HEK293T (cell line): ENCODE results near the gene RFX1.

ENCODE experiments used
- CTCF ChIA-PET: fragments of 350-600 bp; formaldehyde crosslinking; extraction: SDS; loops from one replicate; lab custom pipeline; 2021; ENCODE audit warnings: antibody characterized with exemption, inconsistent platforms; lab: Yijun Ruan, JAX
- POLR2A ChIA-PET: fragments of 350-600 bp; formaldehyde crosslinking; extraction: SDS; loops from one replicate; lab custom pipeline; 2020; ENCODE audit warnings: antibody characterized with exemption, inconsistent platforms; lab: Yijun Ruan, JAX
- DNase-seq: peaks from one replicate; pipeline ENCODE4 v3.0.0; 2012; ENCODE audit warnings: mixed read lengths; ENCODE audit errors: extremely low spot score
- ARNT ChIP-seq: fragments of 450-650 bp; IDR thresholded peaks from 2 replicates; pipeline ENCODE4 v1.6.1; 2017; ENCODE audit warnings: mild to moderate bottlenecking
- BHLHE40 ChIP-seq: fragments of 450-650 bp; IDR thresholded peaks from 2 replicates; pipeline ENCODE4 v1.6.1; 2016; ENCODE audit warnings: mild to moderate bottlenecking, moderate library complexity, borderline replicate concordance
- CTBP1 ChIP-seq: fragments of 450-650 bp; IDR thresholded peaks from 2 replicates; pipeline ENCODE4 v1.6.1; 2016; ENCODE audit warnings: borderline replicate concordance
- ELF4 ChIP-seq: fragments of 450-650 bp; IDR thresholded peaks from 2 replicates; pipeline ENCODE4 v1.6.1; 2017; ENCODE audit warnings: antibody characterized with exemption
- FOXA1 ChIP-seq: fragments of 450-650 bp; IDR thresholded peaks from 2 replicates; pipeline ENCODE4 v1.6.1; 2016; ENCODE audit warnings: mild to moderate bottlenecking
- FOXK2 ChIP-seq: fragments of 450-650 bp; IDR thresholded peaks from 2 replicates; pipeline ENCODE4 v1.6.1; 2016; ENCODE audit warnings: mild to moderate bottlenecking
- FOXM1 ChIP-seq: fragments of 450-650 bp; IDR thresholded peaks from 2 replicates; pipeline ENCODE4 v1.6.1; 2017; ENCODE audit warnings: mild to moderate bottlenecking, borderline replicate concordance
- HDGF ChIP-seq: fragments of 450-650 bp; IDR thresholded peaks from 2 replicates; pipeline ENCODE4 v1.6.1; 2017; ENCODE audit warnings: antibody characterized with exemption, borderline replicate concordance
- L3MBTL2 ChIP-seq: fragments of 450-650 bp; conservative IDR thresholded peaks from 2 replicates; pipeline ENCODE4 v1.6.1; 2016; ENCODE audit warnings: mild to moderate bottlenecking
- LEF1 ChIP-seq: fragments of 450-650 bp; IDR thresholded peaks from 2 replicates; pipeline ENCODE4 v1.6.1; 2017; ENCODE audit warnings: mild to moderate bottlenecking, borderline replicate concordance
- NFRKB ChIP-seq: fragments of 450-650 bp; IDR thresholded peaks from 2 replicates; pipeline ENCODE4 v1.6.1; 2016; ENCODE audit warnings: mild to moderate bottlenecking, moderate library complexity
- SP1 ChIP-seq: fragments of 450-650 bp; IDR thresholded peaks from 2 replicates; pipeline ENCODE4 v1.6.1; 2017
- SUZ12 ChIP-seq: fragments of 450-650 bp; IDR thresholded peaks from 2 replicates; pipeline ENCODE4 v1.6.1; 2016; ENCODE audit warnings: mild to moderate bottlenecking
- TARDBP ChIP-seq: fragments of 450-650 bp; IDR thresholded peaks from 2 replicates; pipeline ENCODE4 v1.6.1; 2016
- ZNF384 ChIP-seq: fragments of 450-650 bp; IDR thresholded peaks from 2 replicates; pipeline ENCODE4 v1.6.1; 2016
- TF ChIP-seq, protein P1 (sequence below): fragments of 450-650 bp; IDR thresholded peaks from 2 replicates; pipeline ENCODE4 v1.6.1; 2016

Gene RFX1

DNA sequence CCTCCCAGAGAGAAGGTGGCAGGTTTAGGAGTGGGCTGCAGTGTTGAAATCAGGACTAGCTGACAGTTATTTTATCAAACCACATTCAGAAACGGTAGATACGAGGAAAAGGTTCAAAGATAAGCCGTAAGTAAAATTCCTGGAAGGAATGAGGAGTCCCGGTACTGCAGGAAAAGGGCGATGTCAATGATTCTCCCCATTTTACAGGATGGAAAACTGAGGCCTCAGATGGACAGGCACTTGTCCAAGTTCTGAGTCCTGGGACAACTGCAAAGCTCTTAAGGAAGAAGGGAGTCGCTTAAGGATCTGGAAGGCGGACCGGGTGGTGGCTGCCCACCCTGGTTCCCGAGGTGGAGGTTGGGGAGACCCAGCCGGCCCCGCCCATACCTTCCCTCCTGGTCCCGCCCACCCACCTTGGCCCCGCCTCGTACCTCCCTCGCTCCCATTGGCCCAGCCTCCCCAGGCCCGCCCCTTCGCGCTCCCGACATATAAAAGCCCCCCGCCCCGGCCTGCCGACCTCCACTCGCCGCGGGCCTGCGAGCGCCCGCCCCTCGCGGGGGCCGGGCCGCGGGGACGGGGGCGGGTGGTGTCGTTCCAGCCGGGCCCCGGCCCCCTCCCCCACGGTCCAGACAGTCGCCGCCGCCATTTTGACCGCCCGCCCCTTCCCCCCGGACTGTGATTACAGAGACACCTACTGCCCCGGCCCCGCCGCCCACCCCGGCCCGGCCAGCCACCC lies 603 bp downstream of the RFX1 start:
- DNase-seq: peak; percentile 88
- TF ChIP-seq, protein P1, sequence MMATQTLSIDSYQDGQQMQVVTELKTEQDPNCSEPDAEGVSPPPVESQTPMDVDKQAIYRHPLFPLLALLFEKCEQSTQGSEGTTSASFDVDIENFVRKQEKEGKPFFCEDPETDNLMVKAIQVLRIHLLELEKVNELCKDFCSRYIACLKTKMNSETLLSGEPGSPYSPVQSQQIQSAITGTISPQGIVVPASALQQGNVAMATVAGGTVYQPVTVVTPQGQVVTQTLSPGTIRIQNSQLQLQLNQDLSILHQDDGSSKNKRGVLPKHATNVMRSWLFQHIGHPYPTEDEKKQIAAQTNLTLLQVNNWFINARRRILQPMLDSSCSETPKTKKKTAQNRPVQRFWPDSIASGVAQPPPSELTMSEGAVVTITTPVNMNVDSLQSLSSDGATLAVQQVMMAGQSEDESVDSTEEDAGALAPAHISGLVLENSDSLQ: peak; percentile 54; the same call in 1 of the 2 replicates
- TF ChIP-seq TARDBP: no peak
- peak; percentile 4; the same call in 1 of the 2 replicates for TF ChIP-seq FOXM1
- POLR2A ChIA-PET: interaction anchor here (0.8 to 2.5 kb wide), 10 partner anchors 10 to 143 kb away, joined by 3 to 16 read pairs (median 3); partner anchors contain the start of gene DCAF15
- CTCF ChIA-PET: interaction anchor here (0.6 kb wide), 1 partner anchor 52 kb away, joined by 3 read pairs; no protein-coding TSS in a partner anchor

DNA sequence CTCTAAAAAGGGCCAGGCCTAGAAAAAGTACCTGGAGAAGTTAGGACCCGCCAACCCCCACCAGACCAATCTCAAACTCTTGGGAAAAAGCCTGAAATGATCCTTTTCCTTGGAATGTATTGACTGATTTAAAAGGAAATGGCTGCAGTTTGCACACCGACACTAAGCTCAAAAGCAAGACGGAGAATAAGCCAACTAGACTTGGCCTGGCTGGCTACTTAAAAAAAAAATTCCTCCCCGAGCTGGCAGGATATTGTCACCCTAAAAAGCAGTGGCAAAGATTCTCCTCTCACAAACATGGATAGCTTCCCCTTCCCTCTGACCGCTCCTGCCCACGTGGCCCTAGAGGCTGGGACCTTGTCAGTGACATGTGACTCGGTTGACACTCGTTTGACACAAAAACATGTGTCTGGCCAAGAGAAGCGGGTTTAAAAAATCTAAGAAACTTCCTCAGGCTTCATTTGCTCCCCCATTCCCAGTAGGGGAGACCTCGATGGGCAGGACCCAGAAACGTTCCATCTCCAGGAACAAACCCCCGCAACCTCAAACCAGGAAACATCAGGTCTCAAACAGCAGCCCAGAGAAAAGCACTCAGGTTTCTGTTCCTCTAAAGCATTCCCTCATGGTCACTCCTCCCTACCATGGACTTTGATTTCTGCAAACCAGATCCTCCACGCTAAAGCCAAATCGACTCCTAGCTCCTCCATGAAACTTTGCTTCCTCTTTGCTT lies 1.3 kb downstream of the RFX1 start:
- POLR2A ChIA-PET: interaction anchor here (1.1 to 1.4 kb wide), 3 partner anchors 23 to 142 kb away, joined by 3 read pairs; no protein-coding TSS in a partner anchor
- no peak for DNase-seq
- TF ChIP-seq SP1: no peak
- no peak for TF ChIP-seq FOXA1
- TF ChIP-seq HDGF: no peak
- TF ChIP-seq FOXM1: no peak
- TF ChIP-seq FOXK2: no peak
- TF ChIP-seq CTBP1: no peak
- no peak for TF ChIP-seq NFRKB
- no peak for TF ChIP-seq ARNT
- no peak for TF ChIP-seq ZNF384
- TF ChIP-seq SUZ12: no peak
- TF ChIP-seq BHLHE40: no peak
- TF ChIP-seq, protein P1: no peak
- CTCF ChIA-PET: interaction anchor here (0.6 kb wide), 1 partner anchor 53 kb away, joined by 3 read pairs; no protein-coding TSS in a partner anchor

GRCh38 chr19:14003251-14004055 lies 2.7 kb downstream of the RFX1 start:
- TF ChIP-seq SUZ12 (no peak), SP1 (no peak), FOXK2 (no peak), NFRKB (no peak), TARDBP (no peak), LEF1 (no peak), L3MBTL2 (no peak), ZNF384 (no peak), FOXA1 (no peak), HDGF (no peak)
- TF ChIP-seq, protein P1: no peak
- no peak for DNase-seq
- CTCF ChIA-PET: no interaction called here
- POLR2A ChIA-PET: no interaction called here

DNA sequence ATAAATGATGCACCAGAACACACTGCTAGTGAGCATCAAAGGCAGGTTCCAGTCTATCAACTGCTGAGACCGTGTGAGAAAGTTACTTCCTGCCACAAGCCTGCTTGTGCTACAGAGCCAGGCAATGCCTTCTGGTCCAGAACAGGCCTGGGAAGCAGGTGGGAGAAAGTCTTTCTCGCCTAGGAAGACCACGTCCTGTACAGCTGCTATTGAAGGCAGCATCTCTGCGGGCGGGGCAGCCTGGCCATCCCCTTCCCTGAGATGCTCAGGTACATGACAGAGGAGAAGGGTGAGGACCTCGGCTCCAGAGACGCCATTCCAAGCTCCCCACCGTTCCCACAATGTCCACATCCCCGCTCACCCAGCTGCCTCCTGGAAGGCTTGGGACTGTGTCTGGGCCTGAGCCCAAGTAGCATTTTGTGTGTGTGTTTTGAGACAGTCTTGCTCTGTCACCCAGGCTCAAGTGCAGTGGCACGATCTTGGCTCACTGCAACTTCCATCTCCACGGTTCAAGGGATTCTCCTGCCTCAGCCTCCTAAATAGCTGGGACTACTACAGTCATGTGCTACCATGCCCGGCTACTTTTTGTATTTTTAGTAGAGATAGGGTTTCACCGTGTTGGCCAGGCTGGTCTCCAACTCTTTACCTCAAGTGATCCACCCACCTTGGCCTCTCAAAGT lies 3.4 kb downstream of the RFX1 start:
- CTCF ChIA-PET: no interaction called here
- POLR2A ChIA-PET: no interaction called here
- TF ChIP-seq FOXM1 (no peak), ZNF384 (no peak), LEF1 (no peak), ELF4 (no peak), L3MBTL2 (no peak), CTBP1 (no peak), FOXA1 (no peak), NFRKB (no peak), SUZ12 (no peak), SP1 (no peak), BHLHE40 (no peak), FOXK2 (no peak), TARDBP (no peak), ARNT (no peak), HDGF (no peak)
- TF ChIP-seq, protein P1: no peak
- DNase-seq: no peak
